GM12892 (cell line): ENCODE results near the gene EFCAB7.

Source experiments
- DNase-seq: peaks from one replicate; pipeline ENCODE4 v3.0.0; 2011; ENCODE audit not compliant: insufficient read length
- FAIRE-seq: peaks from 2 replicates; lab custom pipeline; 2011; peaks lifted over from hg19 to GRCh38; lab: Jason Lieb, UNC
- POLR2A ChIP-seq: IDR thresholded peaks from 2 replicates; pipeline ENCODE4 v1.6.1; 2011; ENCODE audit warnings: low read depth, low read length, control low read depth
- POLR2AphosphoS5 ChIP-seq: IDR thresholded peaks from 2 replicates; pipeline ENCODE4 v1.6.1; 2011; ENCODE audit warnings: low read depth, low read length, control low read depth
- TAF1 ChIP-seq: IDR thresholded peaks from 2 replicates; pipeline ENCODE4 v1.6.1; 2011; ENCODE audit warnings: low read depth, mild to moderate bottlenecking, control low read depth, low read length, borderline replicate concordance

Gene EFCAB7

DNA sequence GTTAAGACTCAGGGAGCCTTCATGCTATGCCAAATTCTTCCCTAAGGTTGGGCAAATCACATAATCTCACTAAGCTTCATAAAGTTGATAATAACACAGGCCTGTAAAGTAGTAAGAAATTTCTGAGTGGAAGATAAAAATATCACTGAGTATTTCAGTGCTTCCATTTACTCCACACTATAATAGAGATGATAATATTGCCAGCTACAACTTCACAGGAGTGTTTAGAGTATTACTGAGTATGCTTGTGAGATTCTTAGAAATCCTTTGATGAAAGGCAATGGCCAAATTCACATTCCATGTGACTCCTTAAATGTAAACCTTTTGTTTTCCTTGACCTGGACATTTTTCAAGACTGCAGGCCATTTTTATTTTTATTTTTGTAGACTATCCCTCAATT lies 10.7 kb upstream of the EFCAB7 start:
- FAIRE-seq = no peak
- TF ChIP-seq POLR2A = no peak
- no peak for TF ChIP-seq TAF1
- TF ChIP-seq POLR2AphosphoS5 = no peak
- DNase-seq = no peak

DNA sequence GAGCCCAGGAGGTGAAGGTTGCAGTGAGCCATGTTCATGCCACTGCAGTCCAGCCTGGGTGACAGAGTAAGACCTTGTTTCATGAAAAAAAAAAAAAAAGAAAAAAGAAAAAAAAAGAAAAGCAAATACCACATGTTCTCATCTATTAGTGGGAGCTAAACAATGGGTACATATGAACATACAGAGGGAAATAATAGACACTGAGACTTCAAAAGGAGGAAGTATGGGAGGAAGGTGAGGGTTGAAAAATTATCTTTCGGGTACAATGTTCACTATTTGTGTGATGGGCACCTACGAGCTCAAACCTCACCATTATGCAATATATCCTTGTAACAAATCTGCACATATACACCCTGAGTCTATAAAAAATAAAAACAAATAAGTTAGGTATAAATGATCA lies 6.7 kb upstream of the EFCAB7 start:
- no peak for DNase-seq
- no peak for FAIRE-seq
- no peak for TF ChIP-seq TAF1
- TF ChIP-seq POLR2AphosphoS5 = no peak
- no peak for TF ChIP-seq POLR2A

DNA sequence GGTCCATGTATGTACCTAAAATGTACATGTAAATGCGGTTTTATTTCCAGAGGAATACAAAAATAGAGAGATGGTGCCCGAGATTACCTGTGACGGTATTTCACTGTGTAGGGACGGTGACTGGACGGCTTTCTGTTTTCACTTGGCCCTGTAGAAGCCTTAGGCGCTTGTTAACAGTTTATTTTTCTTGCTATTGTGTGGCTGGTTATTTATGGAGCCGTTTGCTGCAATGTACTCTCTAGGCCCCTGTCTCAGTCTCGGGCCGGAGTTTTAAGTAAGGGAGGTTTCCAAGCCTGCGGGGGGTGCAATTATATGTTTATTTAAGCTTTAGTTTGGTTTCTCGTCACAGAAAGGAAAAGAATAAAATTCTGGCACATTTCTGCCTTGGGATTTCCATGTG lies 413 bp downstream of the EFCAB7 start:
- no peak for DNase-seq
- TF ChIP-seq POLR2AphosphoS5 (no peak), POLR2A (no peak), TAF1 (no peak)
- FAIRE-seq = peak; percentile 38

- DNase-seq (no peak), FAIRE-seq (no peak)
- no peak for TF ChIP-seq POLR2AphosphoS5
- TF ChIP-seq TAF1 = no peak
- no peak for TF ChIP-seq POLR2A
Observed at GRCh38 chr1:63524201-63524600, 876 bp downstream of the EFCAB7 start.

GRCh38 chr1:63532727-63533126 lies 9.4 kb downstream of the EFCAB7 start:
- FAIRE-seq = no peak

DNA sequence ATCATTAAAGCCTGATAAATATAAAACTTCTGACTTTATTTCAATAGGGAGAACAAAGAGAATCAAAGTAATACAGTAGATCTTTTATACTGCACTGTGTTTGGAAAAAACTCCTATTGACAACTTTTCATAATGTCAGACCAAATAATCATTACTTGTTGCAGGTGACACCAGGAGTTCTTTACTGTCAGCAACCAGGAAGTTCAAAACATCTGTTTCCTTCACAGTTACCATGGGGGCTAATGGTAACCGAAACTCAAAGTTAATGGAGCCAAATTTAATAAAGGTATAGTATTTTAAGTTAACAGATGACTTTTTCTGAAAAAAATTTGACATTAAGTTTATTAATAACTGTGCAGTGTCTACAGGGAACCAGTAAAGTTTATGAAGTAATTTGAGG lies 10.6 kb downstream of the EFCAB7 start:
- no peak for TF ChIP-seq TAF1
- FAIRE-seq = no peak
- DNase-seq = no peak

More at GRCh38 chr1:63532727-63533126, 9.4 kb downstream of the EFCAB7 start:
- DNase-seq = no peak
- no peak for TF ChIP-seq TAF1
- TF ChIP-seq POLR2AphosphoS5 = no peak

DNA sequence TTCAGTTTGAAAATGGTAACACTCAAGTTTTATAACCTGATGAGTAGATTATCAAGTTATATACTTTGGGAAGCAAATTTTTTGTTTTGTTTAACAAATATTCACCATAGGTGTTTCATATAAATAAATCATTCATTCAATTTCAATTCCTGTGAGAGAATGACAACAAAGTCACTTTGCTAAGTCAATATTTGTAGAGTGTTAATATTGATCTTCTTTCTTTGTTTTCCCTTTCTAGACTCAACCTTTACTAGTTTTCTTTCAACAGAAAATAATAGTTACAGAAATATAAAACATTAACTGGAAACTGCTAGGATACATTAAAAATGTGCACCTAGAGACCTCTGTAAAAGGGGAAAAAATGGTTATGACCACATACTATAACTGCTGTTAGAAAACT lies 11.1 kb downstream of the EFCAB7 start:
- no peak for FAIRE-seq
- TF ChIP-seq TAF1 (no peak), POLR2AphosphoS5 (no peak), POLR2A (no peak)
- DNase-seq = no peak

DNA sequence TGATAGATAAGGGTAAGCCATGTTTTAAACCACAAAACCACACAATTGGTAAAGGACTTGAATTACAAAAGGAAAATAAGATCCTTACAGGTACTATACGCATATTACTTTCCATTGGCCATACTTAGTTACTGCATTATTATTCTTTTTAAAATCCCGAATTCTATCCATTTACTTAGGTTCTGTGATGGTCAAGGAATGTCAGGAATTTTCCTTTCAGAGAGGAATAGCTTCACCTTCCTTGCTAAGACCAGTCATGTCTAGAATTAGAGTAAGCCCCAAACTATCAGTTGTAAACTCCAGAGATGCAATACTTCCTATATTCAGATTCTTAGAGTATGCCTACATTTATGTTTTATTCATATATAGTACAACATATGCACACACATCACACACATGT lies 13.7 kb downstream of the EFCAB7 start:
- FAIRE-seq (no peak), DNase-seq (no peak)
- TF ChIP-seq POLR2AphosphoS5 (no peak), POLR2A (no peak)

GRCh38 chr1:63537940-63538339 lies 14.6 kb downstream of the EFCAB7 start:
- no peak for DNase-seq
- no peak for TF ChIP-seq POLR2A
- no peak for TF ChIP-seq TAF1
- no peak for FAIRE-seq

DNA sequence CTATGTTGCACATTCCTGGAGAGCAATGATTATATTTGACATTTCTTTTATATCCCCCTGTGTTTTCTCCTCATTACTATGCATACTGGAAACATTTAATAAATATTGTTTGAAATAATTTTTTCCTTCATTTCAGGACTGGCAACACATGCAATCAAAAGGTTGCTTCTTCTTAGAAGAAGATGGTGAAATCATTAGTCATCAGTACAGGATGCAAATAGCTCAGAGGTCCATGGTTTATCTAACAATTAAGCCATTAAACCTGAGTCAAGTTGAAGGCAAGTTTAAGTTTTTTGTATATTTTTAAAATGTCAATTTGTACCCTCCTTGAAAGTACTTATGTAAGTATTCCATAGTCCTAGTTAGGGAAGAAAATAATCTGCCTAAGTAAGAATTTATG lies 22.5 kb downstream of the EFCAB7 start:
- DNase-seq (no peak), FAIRE-seq (no peak)
- TF ChIP-seq POLR2AphosphoS5 (no peak), TAF1 (no peak), POLR2A (no peak)

GRCh38 chr1:63547621-63548294 lies 24.4 kb downstream of the EFCAB7 start:
- DNase-seq (no peak), FAIRE-seq (no peak)
- no peak for TF ChIP-seq POLR2AphosphoS5
- no peak for TF ChIP-seq POLR2A
- TF ChIP-seq TAF1 = no peak

- FAIRE-seq = no peak
- no peak for TF ChIP-seq POLR2AphosphoS5
- TF ChIP-seq POLR2A = no peak
- TF ChIP-seq TAF1 = no peak
- no peak for DNase-seq
Observed at GRCh38 chr1:63548303-63548702, 25.0 kb downstream of the EFCAB7 start.

DNA sequence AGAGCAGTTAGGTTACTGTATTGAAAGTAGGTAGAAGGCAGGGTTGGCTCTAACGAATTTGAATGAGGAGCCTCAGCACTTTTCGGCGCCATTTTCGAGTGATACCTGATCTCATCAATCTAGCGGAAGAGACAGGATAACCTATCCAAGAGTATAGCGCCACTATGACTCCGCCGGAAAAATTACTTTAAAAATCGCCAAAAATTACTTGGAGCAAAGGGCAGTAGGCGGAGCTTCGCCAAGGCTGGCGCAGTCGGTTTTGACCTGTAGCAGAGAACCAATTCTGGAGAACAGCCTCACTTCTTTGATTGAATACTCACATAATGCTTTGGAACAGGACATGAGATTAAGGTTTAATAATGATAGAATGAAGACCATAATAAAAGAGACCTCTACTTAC lies 25.6 kb downstream of the EFCAB7 start:
- DNase-seq (no peak), FAIRE-seq (no peak)
- TF ChIP-seq POLR2A (no peak), POLR2AphosphoS5 (no peak), TAF1 (no peak)
